ENCODE measurements around the gene DDT.
"Not testable (repeated sequence)": the region's sequence is repeated elsewhere in the genome, so short reads cannot be mapped to it uniquely, and the experiment has no call there.

Gene DDT

GRCh38 chr22:23954193-23954990, 19.8 kb downstream of the DDT start:
- H3K36me3 ChIP-seq (ENCODE audit: control insufficient read depth, insufficient read depth, low read length); H3K27me3 ChIP-seq (replicated peaks; ENCODE audit: control insufficient read depth, insufficient read depth, low read length, poor library complexity, severe bottlenecking); H3K27ac ChIP-seq (ENCODE audit: insufficient read depth, low read length, poor library complexity, severe bottlenecking); H3K4me3 ChIP-seq (ENCODE audit: insufficient read depth, low read depth, low read length, poor library complexity, severe bottlenecking); DNase-seq; H3K4me1 ChIP-seq (ENCODE audit: control insufficient read depth, insufficient read depth, low read length, poor library complexity, severe bottlenecking); H3K9me3 ChIP-seq (ENCODE audit: control insufficient read depth, low read length): not testable (repeated sequence)

- H3K4me3 ChIP-seq (ENCODE audit: insufficient read depth, low read depth, low read length, poor library complexity, severe bottlenecking); H3K27me3 ChIP-seq (replicated peaks; ENCODE audit: control insufficient read depth, insufficient read depth, low read length, poor library complexity, severe bottlenecking): not testable (repeated sequence)
Observed at GRCh38 chr22:23953485-23953884, 20.8 kb downstream of the DDT start.

GRCh38 chr22:23952794-23953405, 21.3 kb downstream of the DDT start:
- not testable (repeated sequence) for H3K4me3 ChIP-seq (ENCODE audit: insufficient read depth, low read depth, low read length, poor library complexity, severe bottlenecking); DNase-seq; H3K27ac ChIP-seq (ENCODE audit: insufficient read depth, low read length, poor library complexity, severe bottlenecking); H3K27me3 ChIP-seq (replicated peaks; ENCODE audit: control insufficient read depth, insufficient read depth, low read length, poor library complexity, severe bottlenecking); H3K4me1 ChIP-seq (ENCODE audit: control insufficient read depth, insufficient read depth, low read length, poor library complexity, severe bottlenecking); H3K9me3 ChIP-seq (ENCODE audit: control insufficient read depth, low read length); H3K36me3 ChIP-seq (ENCODE audit: control insufficient read depth, insufficient read depth, low read length)

More at GRCh38 chr22:23953485-23953884, 20.8 kb downstream of the DDT start:
- not testable (repeated sequence) for H3K36me3 ChIP-seq (ENCODE audit: control insufficient read depth, insufficient read depth, low read length); H3K9me3 ChIP-seq (ENCODE audit: control insufficient read depth, low read length); H3K27ac ChIP-seq (ENCODE audit: insufficient read depth, low read length, poor library complexity, severe bottlenecking); DNase-seq; H3K4me1 ChIP-seq (ENCODE audit: control insufficient read depth, insufficient read depth, low read length, poor library complexity, severe bottlenecking)

- not testable (repeated sequence) for H3K27ac ChIP-seq (ENCODE audit: insufficient read depth, low read length, poor library complexity, severe bottlenecking); H3K4me1 ChIP-seq (ENCODE audit: control insufficient read depth, insufficient read depth, low read length, poor library complexity, severe bottlenecking); DNase-seq; H3K9me3 ChIP-seq (ENCODE audit: control insufficient read depth, low read length); H3K36me3 ChIP-seq (ENCODE audit: control insufficient read depth, insufficient read depth, low read length); H3K4me3 ChIP-seq (ENCODE audit: insufficient read depth, low read depth, low read length, poor library complexity, severe bottlenecking); H3K27me3 ChIP-seq (replicated peaks; ENCODE audit: control insufficient read depth, insufficient read depth, low read length, poor library complexity, severe bottlenecking)
Observed at GRCh38 chr22:23951383-23951782, 22.9 kb downstream of the DDT start.

- H3K36me3 ChIP-seq (ENCODE audit: control insufficient read depth, insufficient read depth, low read length); H3K27me3 ChIP-seq (replicated peaks; ENCODE audit: control insufficient read depth, insufficient read depth, low read length, poor library complexity, severe bottlenecking); H3K4me3 ChIP-seq (ENCODE audit: insufficient read depth, low read depth, low read length, poor library complexity, severe bottlenecking); DNase-seq; H3K27ac ChIP-seq (ENCODE audit: insufficient read depth, low read length, poor library complexity, severe bottlenecking); H3K4me1 ChIP-seq (ENCODE audit: control insufficient read depth, insufficient read depth, low read length, poor library complexity, severe bottlenecking); H3K9me3 ChIP-seq (ENCODE audit: control insufficient read depth, low read length): not testable (repeated sequence)
Observed at GRCh38 chr22:23949764-23950163, 24.5 kb downstream of the DDT start.

- not testable (repeated sequence) for DNase-seq; H3K4me1 ChIP-seq (ENCODE audit: control insufficient read depth, insufficient read depth, low read length, poor library complexity, severe bottlenecking); H3K4me3 ChIP-seq (ENCODE audit: insufficient read depth, low read depth, low read length, poor library complexity, severe bottlenecking); H3K27me3 ChIP-seq (replicated peaks; ENCODE audit: control insufficient read depth, insufficient read depth, low read length, poor library complexity, severe bottlenecking); H3K9me3 ChIP-seq (ENCODE audit: control insufficient read depth, low read length); H3K27ac ChIP-seq (ENCODE audit: insufficient read depth, low read length, poor library complexity, severe bottlenecking); H3K36me3 ChIP-seq (ENCODE audit: control insufficient read depth, insufficient read depth, low read length)
Observed at GRCh38 chr22:23947391-23947790, 26.9 kb downstream of the DDT start.

- not testable (repeated sequence) for DNase-seq; H3K27me3 ChIP-seq (replicated peaks; ENCODE audit: control insufficient read depth, insufficient read depth, low read length, poor library complexity, severe bottlenecking); H3K36me3 ChIP-seq (ENCODE audit: control insufficient read depth, insufficient read depth, low read length); H3K4me1 ChIP-seq (ENCODE audit: control insufficient read depth, insufficient read depth, low read length, poor library complexity, severe bottlenecking); H3K27ac ChIP-seq (ENCODE audit: insufficient read depth, low read length, poor library complexity, severe bottlenecking); H3K9me3 ChIP-seq (ENCODE audit: control insufficient read depth, low read length); H3K4me3 ChIP-seq (ENCODE audit: insufficient read depth, low read depth, low read length, poor library complexity, severe bottlenecking)
Observed at GRCh38 chr22:23940166-23940565, 34.1 kb downstream of the DDT start.

GRCh38 chr22:23939017-23939357, 35.3 kb downstream of the DDT start:
- Histone ChIP-seq H3K4me3 (ENCODE audit: insufficient read depth, low read depth, low read length, poor library complexity, severe bottlenecking) (no peak overlapping the region), H3K4me1 (ENCODE audit: control insufficient read depth, insufficient read depth, low read length, poor library complexity, severe bottlenecking) (no peaks in the 10 kb centered on the region), H3K36me3 (ENCODE audit: control insufficient read depth, insufficient read depth, low read length) (no peaks in the 10 kb centered on the region), H3K27ac (ENCODE audit: insufficient read depth, low read length, poor library complexity, severe bottlenecking) (no peak overlapping the region), H3K27me3 (replicated peaks; ENCODE audit: control insufficient read depth, insufficient read depth, low read length, poor library complexity, severe bottlenecking) (no peaks in the 10 kb centered on the region), H3K9me3 (ENCODE audit: control insufficient read depth, low read length) (no peaks in the 10 kb centered on the region)
- no peak for DNase-seq

GRCh38 chr22:23938328-23939016, 35.8 kb downstream of the DDT start:
- H3K9me3 ChIP-seq (ENCODE audit: control insufficient read depth, low read length) = no peaks in the 10 kb centered on the region
- H3K36me3 ChIP-seq (ENCODE audit: control insufficient read depth, insufficient read depth, low read length) = no peaks in the 10 kb centered on the region
- no peaks in the 10 kb centered on the region for H3K27me3 ChIP-seq (replicated peaks; ENCODE audit: control insufficient read depth, insufficient read depth, low read length, poor library complexity, severe bottlenecking)
- no peak overlapping the region for H3K27ac ChIP-seq (ENCODE audit: insufficient read depth, low read length, poor library complexity, severe bottlenecking)
- DNase-seq = no peak
- no peak overlapping the region for H3K4me3 ChIP-seq (ENCODE audit: insufficient read depth, low read depth, low read length, poor library complexity, severe bottlenecking)
- H3K4me1 ChIP-seq (ENCODE audit: control insufficient read depth, insufficient read depth, low read length, poor library complexity, severe bottlenecking) = no peaks in the 10 kb centered on the region

GRCh38 chr22:23926561-23926960, 47.7 kb downstream of the DDT start:
- H3K27me3 ChIP-seq (replicated peaks; ENCODE audit: control insufficient read depth, insufficient read depth, low read length, poor library complexity, severe bottlenecking) = no peaks in the 10 kb centered on the region
- no peak for DNase-seq
- H3K27ac ChIP-seq (ENCODE audit: insufficient read depth, low read length, poor library complexity, severe bottlenecking) = no peak overlapping the region
- H3K4me1 ChIP-seq (ENCODE audit: control insufficient read depth, insufficient read depth, low read length, poor library complexity, severe bottlenecking) = no peaks in the 10 kb centered on the region
- H3K36me3 ChIP-seq (ENCODE audit: control insufficient read depth, insufficient read depth, low read length) = peaks cover 10% of the 10 kb centered on the region
- no peaks in the 10 kb centered on the region for H3K9me3 ChIP-seq (ENCODE audit: control insufficient read depth, low read length)
- no peak overlapping the region for H3K4me3 ChIP-seq (ENCODE audit: insufficient read depth, low read depth, low read length, poor library complexity, severe bottlenecking)

All from effector memory CD4-positive, alpha-beta T cell (primary cell).